Suppressor macrophage treated with lipopolysaccharide for 4 hours (primary cell): Measurements from ENCODE around the gene C14orf180.

ENCODE experiments used
- DNase-seq: peaks from one replicate; pipeline ENCODE4 v3.0.0-alpha.2; 2020

C14orf180 gene

DNA sequence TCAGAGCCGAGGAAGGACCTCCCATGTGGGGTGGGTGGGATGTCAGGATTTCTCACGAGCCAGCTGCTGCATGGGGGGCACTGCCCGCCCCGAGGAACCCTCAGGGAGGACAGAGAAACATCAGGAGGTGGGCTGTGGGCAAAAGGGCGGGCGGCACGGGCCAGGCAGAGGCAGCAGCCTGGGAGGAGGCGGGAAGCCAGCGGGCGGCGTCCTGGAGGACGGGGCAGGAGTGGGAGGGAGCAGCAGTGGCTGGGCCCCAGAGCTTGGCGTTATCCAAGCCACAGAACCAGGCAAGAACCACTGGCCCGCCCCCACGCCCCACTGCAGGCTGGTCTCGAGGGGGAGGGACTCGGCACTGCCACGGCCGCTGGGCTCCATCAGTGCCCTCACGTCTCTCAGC lies 2.4 kb downstream of the C14orf180 start:
- no peak for DNase-seq

DNA sequence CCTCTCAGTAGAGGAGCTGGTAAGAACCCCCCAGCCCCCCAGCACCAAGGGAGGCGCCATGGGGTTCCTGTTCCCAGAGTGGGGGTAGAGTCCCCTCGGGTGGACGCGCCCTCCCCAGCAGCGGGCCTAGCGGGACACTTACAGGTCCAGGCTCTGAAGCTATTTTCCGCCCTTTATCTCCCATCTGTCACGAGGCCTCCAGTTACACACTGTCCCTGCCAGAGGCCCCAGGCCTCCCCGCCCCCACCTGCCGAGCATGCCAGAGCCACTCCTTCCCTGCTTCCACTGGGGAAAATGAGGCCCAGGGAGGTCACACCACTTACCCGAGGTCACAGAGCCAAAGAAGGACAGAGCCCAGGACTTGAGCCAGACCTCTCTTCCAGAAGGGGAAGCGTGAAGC lies 3.1 kb downstream of the C14orf180 start:
- DNase-seq = no peak

DNA sequence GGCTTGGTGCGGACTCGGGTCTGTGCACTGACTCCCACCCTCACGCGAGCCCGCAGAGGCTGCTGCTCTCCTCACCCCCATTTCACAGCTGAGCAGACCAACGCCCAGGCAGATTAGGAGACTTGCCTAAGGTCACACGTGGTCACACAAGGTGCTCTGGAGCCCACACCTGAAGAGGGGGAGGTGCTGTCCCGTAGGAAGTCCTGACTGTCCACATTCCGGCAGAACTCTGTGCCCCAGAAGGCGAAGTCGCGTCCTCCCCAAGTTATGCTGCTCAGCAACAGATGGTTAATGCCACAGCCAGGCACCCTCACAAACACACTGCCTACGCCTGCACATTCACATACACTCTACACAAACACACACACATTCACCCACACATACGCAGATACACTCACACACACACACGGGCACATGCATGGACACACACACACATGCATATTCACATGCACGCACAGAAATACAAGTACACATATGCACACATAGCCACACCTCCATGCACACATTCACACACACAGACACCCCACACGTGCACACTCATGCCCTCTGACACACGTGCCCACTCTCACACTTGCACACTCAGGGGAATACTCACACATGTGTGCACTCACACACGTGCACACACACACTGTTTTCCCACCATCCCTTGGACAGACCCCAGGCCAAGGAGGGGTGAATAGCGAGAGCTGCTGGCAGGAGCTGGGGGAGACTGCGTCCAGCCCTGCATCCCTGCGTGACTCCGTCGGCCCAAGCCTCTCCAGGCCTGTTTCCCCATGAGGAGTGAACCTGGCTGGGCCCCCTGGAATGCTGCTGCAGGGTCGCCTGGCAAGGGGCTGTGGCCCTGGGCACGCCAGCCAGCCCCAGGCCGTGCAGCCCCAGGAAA lies 4.1 kb downstream of the C14orf180 start:
- DNase-seq = no peak

DNA sequence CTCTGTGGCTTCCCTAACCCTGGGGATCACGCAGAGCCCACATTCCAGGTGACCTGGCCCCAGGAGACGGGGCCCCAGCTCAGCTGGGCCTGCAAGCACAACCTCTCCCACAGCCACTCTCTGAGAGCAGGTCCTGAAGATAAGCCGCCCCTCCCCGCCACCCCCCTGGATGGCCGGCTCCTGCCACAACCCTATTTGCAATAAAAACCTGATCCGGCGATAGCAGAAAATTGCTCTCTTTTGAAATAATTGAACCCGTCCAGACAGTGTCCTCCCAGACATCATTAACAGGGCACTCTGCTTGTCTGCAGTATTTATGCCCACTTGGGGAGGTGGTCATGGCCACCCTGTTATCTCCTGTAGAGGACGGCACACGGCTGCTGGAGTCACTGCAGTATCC lies 5.0 kb downstream of the C14orf180 start:
- DNase-seq = no peak

DNA sequence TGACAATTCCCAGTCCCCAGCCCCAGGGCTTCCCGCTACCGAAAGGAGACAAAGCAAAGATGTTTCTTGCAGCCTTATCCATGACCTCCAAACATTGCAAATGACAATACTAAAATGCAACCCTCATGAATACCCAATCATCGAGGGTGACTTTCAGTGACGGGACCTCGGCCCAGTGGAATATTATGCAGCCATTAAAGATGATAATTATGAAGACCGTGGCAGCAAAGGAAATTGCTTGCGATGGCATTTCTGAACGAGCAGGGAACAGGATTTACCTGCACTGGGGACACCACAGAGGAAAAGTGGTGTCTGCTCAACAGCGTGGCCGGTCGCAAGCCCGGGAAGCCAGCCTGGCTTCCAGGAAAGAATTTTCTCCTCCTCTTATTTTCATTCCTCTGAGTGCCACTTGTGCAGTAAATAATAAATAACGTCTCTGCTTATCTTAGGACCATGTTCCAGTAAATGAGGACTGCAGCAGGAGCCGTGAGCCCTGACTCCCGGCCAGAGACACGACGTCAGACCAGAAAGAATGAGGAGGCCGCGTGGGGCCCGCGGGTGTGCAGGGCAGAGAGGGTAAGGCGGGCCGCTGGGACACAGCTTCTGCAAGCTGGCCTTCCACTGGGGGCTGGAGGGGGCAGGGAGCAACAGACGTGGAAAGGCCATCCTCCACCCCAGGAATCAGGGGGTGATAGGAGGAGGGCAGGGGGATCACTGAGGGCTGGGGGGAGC lies 6.6 kb downstream of the C14orf180 start:
- DNase-seq = no peak

DNA sequence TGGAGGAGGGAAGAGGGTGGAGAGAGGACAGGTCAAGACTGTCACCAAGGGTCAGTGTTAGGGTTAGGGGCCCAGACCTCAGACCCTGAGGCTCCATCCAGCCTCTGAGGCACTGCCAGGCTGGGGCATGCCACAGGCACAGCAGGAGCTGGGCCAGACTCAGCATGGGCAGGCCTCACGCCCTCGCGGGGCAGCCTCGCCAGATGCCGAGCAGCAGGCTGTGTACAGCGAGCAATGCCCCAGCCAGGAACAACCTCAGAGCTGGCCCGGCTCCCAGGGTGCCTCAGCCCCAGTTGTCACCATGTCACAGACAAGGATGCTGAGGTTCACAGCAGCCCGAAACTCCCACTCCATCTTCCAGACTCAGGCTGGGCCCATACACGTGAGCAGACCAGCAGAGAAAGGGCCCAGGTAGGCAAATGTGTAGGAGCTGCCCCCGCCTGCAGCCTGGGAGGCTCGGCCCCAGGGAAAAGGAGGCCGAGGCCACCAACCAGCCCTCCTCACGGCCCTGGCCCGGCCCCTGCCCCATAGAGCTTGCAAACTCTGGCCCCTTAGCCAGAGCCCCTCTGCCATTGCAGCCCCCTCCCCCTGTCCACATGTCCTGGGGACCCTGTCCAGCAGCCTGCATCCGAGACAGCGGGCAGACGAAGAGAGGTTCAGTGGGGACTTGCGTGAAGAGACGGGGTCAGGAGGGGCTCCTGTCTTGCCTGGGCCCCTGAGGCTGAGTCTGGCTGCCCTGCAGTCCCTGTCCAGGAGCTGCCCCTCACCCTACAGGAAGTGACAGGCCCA lies 7.5 kb downstream of the C14orf180 start:
- no peak for DNase-seq

DNA sequence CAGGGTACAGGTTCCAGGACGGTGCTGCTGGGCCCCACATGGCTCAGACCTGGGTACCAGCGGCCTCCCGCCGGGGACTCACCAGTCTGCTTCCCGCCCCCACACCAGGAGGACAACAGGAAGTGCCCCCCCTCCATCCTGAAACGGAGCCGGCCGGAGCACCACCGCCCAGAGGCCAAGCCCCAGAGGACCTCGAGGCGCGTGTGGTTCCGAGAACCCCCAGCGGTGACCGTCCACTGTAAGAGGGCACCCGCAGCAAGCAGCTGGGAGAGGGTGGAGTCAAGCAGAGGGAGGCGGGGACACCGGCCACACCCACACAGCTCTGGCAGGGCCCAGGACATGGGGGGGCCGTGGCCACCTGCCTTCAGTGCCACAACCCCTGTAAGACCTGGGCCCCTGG lies 8.1 kb downstream of the C14orf180 start:
- DNase-seq = no peak

DNA sequence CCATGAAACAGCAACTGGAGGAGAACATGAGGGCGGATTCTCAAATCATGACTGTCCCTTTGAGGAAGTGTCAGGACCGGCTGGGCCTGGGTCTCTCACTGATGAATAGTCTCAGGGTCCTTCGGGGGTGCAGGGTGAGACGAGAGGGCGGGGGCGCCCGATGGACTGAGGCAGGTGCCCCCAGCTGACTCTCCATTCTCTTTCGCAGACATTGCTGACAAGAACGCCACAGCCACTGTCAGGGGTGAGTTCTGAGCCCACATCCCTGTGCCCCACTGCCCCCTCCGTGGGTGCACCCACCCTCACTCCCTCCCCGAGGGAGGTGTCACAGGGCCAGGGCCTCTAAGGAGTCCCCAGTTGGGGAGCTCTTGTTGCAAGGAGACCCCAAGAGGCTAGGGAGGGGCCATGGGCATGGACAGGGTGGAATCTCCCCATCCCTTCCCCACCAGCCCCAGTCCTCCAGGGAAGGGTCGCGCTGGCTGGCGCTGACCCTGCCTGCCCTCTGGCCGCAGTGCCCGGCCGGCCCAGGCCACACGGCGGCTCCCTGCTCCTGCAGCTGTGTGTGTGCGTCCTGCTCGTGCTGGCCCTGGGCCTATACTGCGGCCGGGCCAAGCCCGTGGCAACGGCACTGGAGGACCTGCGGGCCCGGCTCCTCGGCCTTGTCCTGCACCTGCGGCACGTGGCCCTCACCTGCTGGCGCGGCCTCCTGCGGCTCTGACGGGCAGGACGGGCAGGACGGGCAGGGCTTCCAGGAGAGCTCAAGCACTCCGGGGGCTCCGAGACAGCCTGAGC lies 8.7 kb downstream of the C14orf180 start:
- DNase-seq = no peak

DNA sequence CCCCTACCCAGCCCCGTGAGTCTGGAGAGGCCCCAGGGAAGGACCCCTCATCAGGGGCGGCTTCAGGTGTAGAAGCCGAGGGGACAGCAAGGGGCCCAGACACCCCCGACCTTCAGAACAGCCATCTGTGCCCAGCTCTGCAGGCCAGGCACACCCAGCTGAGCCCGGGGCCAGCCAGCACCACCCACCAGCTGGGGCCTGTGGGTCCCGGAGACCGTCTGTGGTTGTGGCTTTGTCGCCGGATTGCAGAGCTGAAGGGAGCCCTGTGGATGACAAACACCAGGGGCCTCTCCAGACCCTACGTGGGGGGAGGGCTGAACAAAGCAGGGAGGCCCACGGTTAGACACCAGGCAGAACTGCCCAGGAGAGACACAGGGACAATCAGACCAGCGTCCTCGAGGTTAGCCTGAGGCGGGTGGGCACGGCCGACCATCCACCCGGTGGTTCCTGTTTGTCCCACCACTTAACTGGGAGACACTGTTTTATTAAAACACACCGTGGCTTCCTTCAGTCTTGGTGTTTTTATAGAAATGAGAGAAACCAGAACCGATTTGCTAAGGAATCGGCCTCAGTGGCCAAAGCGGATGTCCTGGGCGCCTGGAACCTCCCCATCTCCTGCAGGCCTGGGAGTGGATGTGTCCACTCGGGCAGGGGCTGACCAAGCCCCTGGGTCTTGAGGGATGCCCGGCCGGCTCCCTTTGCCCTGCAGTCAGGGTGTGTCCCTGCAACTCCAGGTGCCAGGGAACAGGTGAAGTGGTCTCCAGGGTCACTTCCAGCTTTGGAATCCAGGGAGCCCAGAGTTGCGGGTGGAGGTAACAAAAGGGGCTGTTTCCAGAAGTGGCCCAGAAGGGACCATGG lies 10.0 kb downstream of the C14orf180 start:
- DNase-seq = no peak

DNA sequence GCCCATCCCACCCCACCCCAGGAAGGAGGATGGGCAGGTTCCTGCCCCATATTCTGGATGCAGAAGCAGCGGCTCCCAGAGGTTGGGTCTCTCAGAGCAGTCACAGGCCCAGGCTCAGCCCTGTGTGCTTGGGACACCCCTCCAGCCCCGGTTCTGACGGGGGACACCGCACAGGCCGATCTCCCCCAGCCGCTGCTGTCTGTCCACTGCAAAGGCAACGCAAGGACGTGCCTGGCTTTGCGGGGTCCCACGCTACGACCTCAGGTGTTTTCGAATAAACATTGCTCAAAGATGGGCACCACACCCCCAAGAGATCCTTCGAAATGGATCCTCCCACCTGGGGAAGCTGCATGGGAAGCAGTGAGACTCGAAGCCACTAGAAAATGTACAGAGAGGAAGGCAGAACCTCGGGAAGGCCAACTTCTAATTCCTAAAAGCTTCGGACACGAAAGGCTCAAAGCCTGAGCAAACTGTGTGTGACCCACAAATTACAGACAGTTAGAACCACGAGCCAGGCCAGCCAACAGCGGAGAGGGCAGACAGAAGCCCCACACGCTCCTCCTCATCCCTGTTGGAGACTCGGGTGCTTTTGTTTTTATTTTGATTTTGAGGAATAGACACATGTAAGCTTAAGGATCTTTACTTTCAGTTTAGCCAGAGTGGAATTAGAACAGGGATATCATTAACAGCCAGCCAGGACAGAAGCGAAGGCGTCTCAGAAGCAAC lies 10.8 kb downstream of the C14orf180 start:
- no peak for DNase-seq

DNA sequence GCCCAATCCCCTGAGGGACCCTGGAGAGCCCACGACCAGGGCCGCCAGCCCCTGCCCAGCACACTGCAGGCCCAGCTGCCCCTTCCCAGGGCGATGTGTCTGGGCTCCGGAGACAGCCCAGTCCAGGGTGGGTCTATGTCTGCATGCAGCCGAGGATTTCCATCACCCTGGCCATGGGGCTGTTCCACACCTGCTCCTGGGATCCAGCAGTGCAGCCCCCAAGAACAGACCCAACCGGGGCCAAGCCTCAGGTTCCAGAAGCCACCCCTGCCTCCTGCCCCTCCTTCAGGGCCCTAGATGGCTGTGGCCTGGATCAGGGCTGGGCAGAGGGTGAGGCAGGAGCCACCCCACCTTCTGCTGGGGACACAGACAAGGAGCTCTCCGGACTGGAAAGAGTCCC lies 11.5 kb downstream of the C14orf180 start:
- no peak for DNase-seq

DNA sequence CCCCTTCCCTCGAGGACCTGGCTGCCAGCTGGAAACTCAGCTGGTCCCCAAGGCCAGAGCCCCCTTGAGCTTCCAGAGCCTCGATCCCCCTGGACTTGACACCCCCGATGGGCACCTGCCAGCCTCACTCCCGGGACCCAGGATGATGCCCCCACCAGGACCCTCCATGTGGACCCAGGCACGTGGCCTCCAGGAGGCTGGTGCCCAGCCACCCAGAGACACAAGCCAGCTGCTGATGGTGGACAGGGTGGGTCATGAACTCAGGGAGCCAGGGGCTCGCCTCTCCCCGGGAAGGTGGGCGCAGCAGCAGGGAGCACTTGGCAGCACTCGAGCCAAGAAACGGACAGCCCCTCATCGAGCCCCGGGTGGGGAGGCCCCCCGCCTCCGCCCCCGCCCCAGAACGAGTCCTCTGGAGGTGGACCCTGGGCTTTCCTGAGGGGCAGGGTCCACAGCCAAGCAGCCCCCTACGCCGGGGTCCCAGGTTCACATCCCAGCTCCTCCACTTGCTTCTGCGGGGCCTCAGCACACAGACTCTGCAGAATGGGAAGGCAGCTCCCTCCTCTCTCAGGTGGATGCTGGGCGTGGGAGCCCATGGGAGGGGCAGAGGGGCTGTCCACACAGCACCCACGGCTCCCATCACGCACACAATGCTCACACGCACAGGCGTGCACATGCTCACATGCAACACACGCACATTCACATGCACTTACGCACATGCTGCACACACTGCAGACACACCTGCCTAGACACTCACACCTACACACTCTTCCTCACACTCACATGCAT lies 12.1 kb downstream of the C14orf180 start:
- no peak for DNase-seq

DNA sequence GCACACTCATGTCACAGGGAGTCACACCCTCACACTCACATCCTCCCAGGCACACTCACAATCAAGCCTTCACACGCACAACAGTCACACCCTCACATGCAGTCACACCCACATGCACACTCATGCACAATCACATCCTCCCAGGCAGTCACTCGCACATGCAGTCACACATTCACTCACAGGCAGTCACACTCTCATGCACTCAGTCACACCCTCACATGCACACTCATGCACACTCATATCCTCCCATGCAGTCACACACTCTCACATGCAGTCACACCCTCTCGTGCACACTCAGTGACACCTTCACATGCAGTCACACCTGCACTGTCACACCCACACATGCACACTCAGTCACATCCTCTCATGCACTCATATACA lies 12.7 kb downstream of the C14orf180 start:
- DNase-seq = no peak

DNA sequence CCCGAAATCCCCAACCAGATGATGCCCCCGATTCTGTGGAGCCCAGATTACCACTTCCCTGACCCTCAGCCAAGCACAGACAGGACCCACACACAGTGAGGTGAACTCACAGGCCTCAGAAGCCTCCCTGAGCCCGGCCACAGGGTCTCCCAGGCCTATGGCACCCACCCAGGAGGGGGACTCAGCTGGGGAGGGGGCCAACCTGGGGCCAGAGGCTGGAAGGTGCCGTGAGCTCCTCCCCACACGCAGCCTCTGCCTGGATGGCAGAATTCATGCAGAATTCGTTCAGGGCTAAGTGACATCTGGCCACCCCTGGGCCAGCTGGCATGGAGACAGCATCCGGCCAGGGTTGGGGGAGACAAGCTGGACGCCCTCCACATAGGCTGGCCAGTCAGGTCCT lies 13.2 kb downstream of the C14orf180 start:
- no peak for DNase-seq

DNA sequence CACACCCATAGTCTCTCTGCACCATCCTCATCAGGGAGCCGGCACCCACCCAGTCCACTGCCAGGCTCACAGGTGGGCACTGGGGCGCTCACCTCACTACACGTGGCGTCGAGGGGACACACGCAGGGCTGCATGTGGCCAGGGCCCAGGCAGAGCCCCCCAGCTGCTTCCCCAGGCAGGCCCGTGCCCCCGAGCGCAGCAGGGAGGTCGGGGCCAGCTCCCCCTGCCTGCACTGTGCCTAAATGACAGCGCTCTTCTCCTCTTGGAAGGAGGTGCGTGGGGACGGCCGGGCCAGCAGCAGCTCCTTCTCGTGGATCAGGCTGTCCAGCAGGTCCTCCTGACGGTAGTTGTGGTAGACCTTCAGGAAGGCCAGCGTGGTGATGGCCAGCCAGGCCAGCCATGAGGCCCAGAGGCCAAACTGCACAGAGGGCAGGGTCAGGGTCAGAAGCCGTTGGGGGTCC lies 13.7 kb downstream of the C14orf180 start:
- DNase-seq = no peak

DNA sequence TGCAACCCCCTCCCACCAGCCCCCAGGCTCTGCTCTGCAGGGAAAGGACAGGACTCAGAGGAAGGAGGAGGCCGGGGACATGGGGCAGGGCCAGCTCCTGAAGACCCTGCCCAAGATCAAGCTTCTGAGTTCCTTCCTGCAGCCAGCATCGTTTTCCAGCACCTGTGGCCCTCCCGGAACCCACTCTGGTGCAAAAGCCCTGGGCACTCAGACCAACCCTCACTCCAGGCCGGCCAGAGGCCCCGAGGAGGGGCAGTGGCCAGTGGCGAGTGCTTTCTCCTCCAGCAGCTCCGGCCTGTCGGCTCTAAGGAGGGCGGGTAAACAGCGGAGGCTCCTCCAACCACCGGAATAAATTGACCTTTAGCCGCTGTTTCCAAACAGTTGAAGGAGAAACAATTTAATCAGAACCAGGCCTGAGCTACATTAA lies 14.2 kb downstream of the C14orf180 start:
- no peak for DNase-seq

DNA sequence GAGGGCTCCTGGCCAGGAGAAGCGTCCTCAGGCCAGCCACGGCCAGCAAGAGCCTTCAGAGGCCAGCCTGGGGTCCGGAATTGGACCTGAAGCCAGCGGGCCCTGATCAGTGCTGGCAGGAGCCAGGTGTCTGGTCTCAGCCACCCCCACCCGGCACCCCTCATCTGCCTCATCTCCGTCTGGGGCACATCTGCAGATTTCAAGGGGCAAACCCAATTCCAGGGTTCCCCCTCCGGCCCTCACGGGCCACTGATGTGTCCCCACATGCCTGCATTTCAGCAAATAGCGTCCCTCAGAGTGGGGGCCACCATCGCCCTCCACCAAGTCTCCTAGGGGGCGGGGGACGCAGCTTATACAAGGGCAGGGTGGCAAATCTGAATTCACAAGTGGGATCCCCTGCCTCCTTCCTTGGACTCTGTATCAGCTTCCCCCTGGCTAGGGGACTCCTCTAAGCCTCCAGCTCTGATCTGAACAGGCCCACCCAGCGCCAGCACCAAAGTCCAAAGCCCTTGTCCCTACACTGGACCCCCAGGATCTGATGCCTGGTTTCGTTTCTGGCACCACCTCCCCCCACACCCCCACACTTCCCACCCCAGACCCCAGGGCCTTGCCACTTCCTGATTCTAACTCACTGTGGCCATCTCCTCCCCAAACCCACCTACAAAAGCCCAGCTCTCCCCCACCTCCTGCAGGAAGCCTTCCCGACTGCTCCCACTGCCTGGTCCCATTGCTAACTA lies 14.9 kb downstream of the C14orf180 start:
- DNase-seq = no peak

DNA sequence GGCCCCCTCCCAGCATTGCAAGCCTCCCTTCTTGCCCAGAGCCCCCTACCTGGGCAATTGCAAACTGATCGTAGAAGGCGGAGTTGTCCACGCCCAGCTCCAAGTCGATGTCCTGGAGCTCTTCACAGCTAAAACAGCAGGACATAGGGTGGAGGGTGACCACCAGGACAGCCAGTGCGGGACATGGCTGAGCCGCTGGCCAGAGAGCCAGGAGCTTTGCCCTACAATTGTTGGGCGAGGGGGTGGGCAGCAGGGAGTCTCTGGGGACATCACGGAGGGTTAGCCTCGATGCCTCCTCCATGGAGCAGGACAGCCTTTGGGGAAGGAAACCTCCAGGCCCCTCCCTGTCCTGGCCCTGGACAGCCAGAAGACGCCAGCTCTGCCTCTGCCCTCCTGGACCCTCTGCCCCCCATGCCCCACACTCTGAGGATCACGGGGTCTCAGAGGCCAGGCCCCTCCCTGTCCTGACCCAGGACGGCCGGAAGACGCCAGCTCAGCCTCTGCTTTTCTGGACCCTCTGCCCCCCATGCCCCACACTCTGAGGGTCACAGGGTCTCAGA lies 15.6 kb downstream of the C14orf180 start:
- DNase-seq = no peak

DNA sequence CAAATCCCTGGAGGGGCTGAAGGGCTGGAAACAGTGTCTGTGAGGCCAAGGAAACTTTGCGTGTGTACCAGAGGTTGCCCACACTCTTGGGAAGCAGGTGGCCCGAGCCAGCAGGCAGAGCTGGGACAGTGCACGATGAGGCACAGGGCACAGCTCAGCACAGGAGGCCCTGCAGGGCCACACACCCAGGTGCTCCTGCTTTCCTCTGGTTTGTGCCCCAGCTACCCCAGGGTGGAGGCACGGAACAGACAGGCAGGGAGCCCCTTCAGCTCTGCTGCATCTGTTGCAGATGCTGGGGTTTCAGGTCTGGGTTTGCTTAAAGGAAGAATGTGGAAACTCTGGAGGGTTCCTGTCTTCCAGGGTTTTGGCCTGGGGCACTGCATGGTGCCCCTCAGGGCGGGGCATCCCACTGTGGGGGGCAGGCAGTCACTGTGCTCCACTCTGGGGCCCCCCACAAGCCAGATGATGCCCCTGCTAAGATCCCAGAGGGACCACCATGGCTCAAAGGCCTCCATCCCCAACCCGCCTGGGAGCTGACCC lies 16.4 kb downstream of the C14orf180 start:
- DNase-seq = no peak
